ENCODE measurements around the gene CCDC141.
A peak's percentile ranks its signal among the peaks of the same experiment; 100 is the strongest.

The CCDC141 gene

GRCh38 chr2:178884440-178884839 lies 165.5 kb downstream of the CCDC141 start:
- no peaks in the 10 kb centered on the region for H3K36me3 ChIP-seq (ENCODE audit: control insufficient read depth, insufficient read depth, low read length, severe bottlenecking)
- no peaks in the 10 kb centered on the region for H3K27me3 ChIP-seq (replicated peaks; ENCODE audit: control insufficient read depth, insufficient read depth, low read length)
- H3K9ac ChIP-seq (ENCODE audit: low read length): no peak overlapping the region
- no peaks in the 10 kb centered on the region for H3K9me3 ChIP-seq (ENCODE audit: control insufficient read depth, low read length)
- no peak for DNase-seq (ENCODE audit: low read depth)
- peaks cover 10% of the 10 kb centered on the region for H3K4me1 ChIP-seq (ENCODE audit: control insufficient read depth, insufficient read depth, low read length)
- H3K4me3 ChIP-seq (ENCODE audit: low read length): no peak overlapping the region

- Histone ChIP-seq H3K36me3 (ENCODE audit: control insufficient read depth, insufficient read depth, low read length, severe bottlenecking) (no peaks in the 10 kb centered on the region), H3K27me3 (replicated peaks; ENCODE audit: control insufficient read depth, insufficient read depth, low read length) (no peaks in the 10 kb centered on the region), H3K4me3 (ENCODE audit: low read length) (peak overlapping the region; percentile 43), H3K9me3 (ENCODE audit: control insufficient read depth, low read length) (no peaks in the 10 kb centered on the region), H3K4me1 (ENCODE audit: control insufficient read depth, insufficient read depth, low read length) (peaks cover 10% of the 10 kb centered on the region), H3K9ac (ENCODE audit: low read length) (no peak overlapping the region)
- DNase-seq (ENCODE audit: low read depth): no peak
These were observed 167.1 kb downstream of the CCDC141 start for GRCh38 chr2:178882666-178883440.

- Histone ChIP-seq H3K9me3 (ENCODE audit: control insufficient read depth, low read length) (no peaks in the 10 kb centered on the region), H3K4me3 (ENCODE audit: low read length) (no peak overlapping the region), H3K36me3 (ENCODE audit: control insufficient read depth, insufficient read depth, low read length, severe bottlenecking) (no peaks in the 10 kb centered on the region), H3K4me1 (ENCODE audit: control insufficient read depth, insufficient read depth, low read length) (peaks cover 10% of the 10 kb centered on the region), H3K27me3 (replicated peaks; ENCODE audit: control insufficient read depth, insufficient read depth, low read length) (no peaks in the 10 kb centered on the region), H3K9ac (ENCODE audit: low read length) (no peak overlapping the region)
- no peak for DNase-seq (ENCODE audit: low read depth)
These were observed 168.9 kb downstream of the CCDC141 start for GRCh38 chr2:178881075-178881474.

- no peaks in the 10 kb centered on the region for H3K27me3 ChIP-seq (replicated peaks; ENCODE audit: control insufficient read depth, insufficient read depth, low read length)
- H3K9ac ChIP-seq (ENCODE audit: low read length): no peak overlapping the region
- peaks cover 10% of the 10 kb centered on the region for H3K4me1 ChIP-seq (ENCODE audit: control insufficient read depth, insufficient read depth, low read length)
- H3K9me3 ChIP-seq (ENCODE audit: control insufficient read depth, low read length): no peaks in the 10 kb centered on the region
- no peak for DNase-seq (ENCODE audit: low read depth)
- H3K36me3 ChIP-seq (ENCODE audit: control insufficient read depth, insufficient read depth, low read length, severe bottlenecking): no peaks in the 10 kb centered on the region
- H3K4me3 ChIP-seq (ENCODE audit: low read length): no peak overlapping the region
These were observed 169.7 kb downstream of the CCDC141 start for GRCh38 chr2:178880257-178880656.

GRCh38 chr2:178877874-178878273 lies 172.1 kb downstream of the CCDC141 start:
- Histone ChIP-seq H3K9me3 (ENCODE audit: control insufficient read depth, low read length) (no peaks in the 10 kb centered on the region), H3K36me3 (ENCODE audit: control insufficient read depth, insufficient read depth, low read length, severe bottlenecking) (no peaks in the 10 kb centered on the region), H3K27me3 (replicated peaks; ENCODE audit: control insufficient read depth, insufficient read depth, low read length) (no peaks in the 10 kb centered on the region), H3K4me1 (ENCODE audit: control insufficient read depth, insufficient read depth, low read length) (peaks cover 4% of the 10 kb centered on the region), H3K4me3 (ENCODE audit: low read length) (no peak overlapping the region), H3K9ac (ENCODE audit: low read length) (no peak overlapping the region)
- no peak for DNase-seq (ENCODE audit: low read depth)

GRCh38 chr2:178874529-178875240 lies 175.3 kb downstream of the CCDC141 start:
- Histone ChIP-seq H3K9me3 (ENCODE audit: control insufficient read depth, low read length) (no peaks in the 10 kb centered on the region), H3K36me3 (ENCODE audit: control insufficient read depth, insufficient read depth, low read length, severe bottlenecking) (no peaks in the 10 kb centered on the region), H3K27me3 (replicated peaks; ENCODE audit: control insufficient read depth, insufficient read depth, low read length) (no peaks in the 10 kb centered on the region), H3K4me3 (ENCODE audit: low read length) (no peak overlapping the region), H3K9ac (ENCODE audit: low read length) (no peak overlapping the region), H3K4me1 (ENCODE audit: control insufficient read depth, insufficient read depth, low read length) (no peaks in the 10 kb centered on the region)
- DNase-seq (ENCODE audit: low read depth): no peak

- no peaks in the 10 kb centered on the region for H3K36me3 ChIP-seq (ENCODE audit: control insufficient read depth, insufficient read depth, low read length, severe bottlenecking)
These were observed 176.0 kb downstream of the CCDC141 start for GRCh38 chr2:178873912-178874311.

GRCh38 chr2:178871536-178871935 lies 178.4 kb downstream of the CCDC141 start:
- Histone ChIP-seq H3K36me3 (ENCODE audit: control insufficient read depth, insufficient read depth, low read length, severe bottlenecking) (no peaks in the 10 kb centered on the region), H3K9ac (ENCODE audit: low read length) (no peak overlapping the region), H3K9me3 (ENCODE audit: control insufficient read depth, low read length) (no peaks in the 10 kb centered on the region), H3K4me3 (ENCODE audit: low read length) (no peak overlapping the region), H3K27me3 (replicated peaks; ENCODE audit: control insufficient read depth, insufficient read depth, low read length) (no peaks in the 10 kb centered on the region), H3K4me1 (ENCODE audit: control insufficient read depth, insufficient read depth, low read length) (no peaks in the 10 kb centered on the region)
- DNase-seq (ENCODE audit: low read depth): no peak

More at GRCh38 chr2:178873912-178874311, 176.0 kb downstream of the CCDC141 start:
- Histone ChIP-seq H3K27me3 (replicated peaks; ENCODE audit: control insufficient read depth, insufficient read depth, low read length) (no peaks in the 10 kb centered on the region), H3K9ac (ENCODE audit: low read length) (no peak overlapping the region), H3K9me3 (ENCODE audit: control insufficient read depth, low read length) (no peaks in the 10 kb centered on the region), H3K4me3 (ENCODE audit: low read length) (no peak overlapping the region), H3K4me1 (ENCODE audit: control insufficient read depth, insufficient read depth, low read length) (no peaks in the 10 kb centered on the region)
- no peak for DNase-seq (ENCODE audit: low read depth)

GRCh38 chr2:178870703-178871102 lies 179.2 kb downstream of the CCDC141 start:
- Histone ChIP-seq H3K27me3 (replicated peaks; ENCODE audit: control insufficient read depth, insufficient read depth, low read length) (no peaks in the 10 kb centered on the region), H3K9me3 (ENCODE audit: control insufficient read depth, low read length) (no peaks in the 10 kb centered on the region), H3K9ac (ENCODE audit: low read length) (no peak overlapping the region), H3K4me1 (ENCODE audit: control insufficient read depth, insufficient read depth, low read length) (peaks cover 3% of the 10 kb centered on the region), H3K4me3 (ENCODE audit: low read length) (no peak overlapping the region), H3K36me3 (ENCODE audit: control insufficient read depth, insufficient read depth, low read length, severe bottlenecking) (no peaks in the 10 kb centered on the region)
- DNase-seq (ENCODE audit: low read depth): no peak

GRCh38 chr2:178865999-178866398 lies 183.9 kb downstream of the CCDC141 start:
- Histone ChIP-seq H3K36me3 (ENCODE audit: control insufficient read depth, insufficient read depth, low read length, severe bottlenecking) (no peaks in the 10 kb centered on the region), H3K4me3 (ENCODE audit: low read length) (no peak overlapping the region), H3K27me3 (replicated peaks; ENCODE audit: control insufficient read depth, insufficient read depth, low read length) (no peaks in the 10 kb centered on the region), H3K9me3 (ENCODE audit: control insufficient read depth, low read length) (no peaks in the 10 kb centered on the region), H3K9ac (ENCODE audit: low read length) (no peak overlapping the region), H3K4me1 (ENCODE audit: control insufficient read depth, insufficient read depth, low read length) (peaks cover 31% of the 10 kb centered on the region)
- DNase-seq (ENCODE audit: low read depth): no peak

GRCh38 chr2:178865146-178865936 lies 184.6 kb downstream of the CCDC141 start:
- H3K36me3 ChIP-seq (ENCODE audit: control insufficient read depth, insufficient read depth, low read length, severe bottlenecking): no peaks in the 10 kb centered on the region
- H3K4me3 ChIP-seq (ENCODE audit: low read length): no peak overlapping the region
- peaks cover 34% of the 10 kb centered on the region for H3K4me1 ChIP-seq (ENCODE audit: control insufficient read depth, insufficient read depth, low read length)
- no peak for DNase-seq (ENCODE audit: low read depth)
- H3K9ac ChIP-seq (ENCODE audit: low read length): no peak overlapping the region
- no peaks in the 10 kb centered on the region for H3K27me3 ChIP-seq (replicated peaks; ENCODE audit: control insufficient read depth, insufficient read depth, low read length)
- no peaks in the 10 kb centered on the region for H3K9me3 ChIP-seq (ENCODE audit: control insufficient read depth, low read length)
